PC-3 (cell line): ENCODE results near the gene KLHDC8B.
A peak's percentile ranks its signal among the peaks of the same experiment; 100 is the strongest.

Source experiments
- CTCF ChIP-seq: fragments of 300-600 bp; sonication (generic); conservative IDR thresholded peaks from 2 replicates; pipeline ENCODE4 v1.5.1; 2017; ENCODE audit warnings: antibody characterized with exemption, low read depth, mild to moderate bottlenecking, low read length
- EZH2 ChIP-seq: fragments of 300-600 bp; sonication (generic); IDR thresholded peaks from one replicate; pipeline ENCODE4 v1.6.1; 2017; ENCODE audit warnings: antibody characterized with exemption, mild to moderate bottlenecking, low read length; ENCODE audit not compliant: unreplicated experiment

GRCh38 chr3:49171119-49171774 is at the start of gene KLHDC8B:
- TF ChIP-seq CTCF (peak; percentile 97), EZH2 (no peak)
